Thyroid gland (tissue), 4 donors: ENCODE data around the gene PTPRC.

ENCODE experiments used
- CTCF ChIP-seq, 6 experiments: fragments of 200-600 bp in 3 of 6; fragments of 450-650 bp in 3 of 6; sonication (generic) in 3 of 6; IDR thresholded peaks; one replicate each; pipeline ENCODE4 v1.5.1; 2016 to 2019; ENCODE audit warnings: antibody characterized with exemption in 6 of 6, mild to moderate bottlenecking in 2 of 6, inconsistent platforms in 1 of 6, moderate library complexity in 1 of 6
- POLR2A ChIP-seq, 2 donors: fragments of 450-650 bp; IDR thresholded peaks; one replicate each; pipeline ENCODE4 v1.6.1; 2017; ENCODE audit warnings: antibody characterized with exemption in 2 of 2, mild to moderate bottlenecking in 2 of 2, moderate library complexity in 1 of 2

- no peak for TF ChIP-seq CTCF (IDR thresholded peaks at IDR 0.05)
- TF ChIP-seq POLR2A (IDR thresholded peaks at IDR 0.05): no peak
These were observed 84.3 kb downstream of the PTPRC start for GRCh38 chr1:198723127-198723526.
